H1 (cell line): Measurements from ENCODE around the gene IPO9.

ENCODE experiments used
- CBX8 ChIP-seq: fragments of 300-800, 300-1000 bp; sonication (generic); IDR thresholded peaks from 2 replicates; pipeline ENCODE4 v1.7.1; 2016; ENCODE audit warnings: low read depth, low read length, borderline replicate concordance
- CTCF ChIP-seq, 3 experiments: IDR thresholded peaks; 1 replicate in 2 of 3; 2 replicates in 1 of 3; pipeline versions ENCODE4 v1.5.1 to v1.6.1; 2011; ENCODE audit warnings: low read length in 3 of 3, mild to moderate bottlenecking in 3 of 3, inconsistent platforms in 2 of 3, low read depth in 1 of 3, moderate library complexity in 1 of 3; ENCODE audit not compliant: insufficient read depth in 1 of 3; ENCODE audit errors: control extremely low read depth in 1 of 3
- EGR1 ChIP-seq: IDR thresholded peaks from 2 replicates; pipeline ENCODE4 v1.6.1; 2011; ENCODE audit warnings: low read depth, low read length, borderline replicate concordance
- EZH2 ChIP-seq: fragments of 200-600 bp; sonication (generic); IDR thresholded peaks from 2 replicates; pipeline ENCODE4 v1.7.1; 2012; ENCODE audit warnings: low read depth, mild to moderate bottlenecking, moderate library complexity, low read length, inconsistent platforms; ENCODE audit not compliant: severe bottlenecking
- GTF2F1 ChIP-seq: IDR thresholded peaks from 2 replicates; pipeline ENCODE4 v1.6.1; 2012; ENCODE audit warnings: low read depth, low read length, improper control_type of control experiment, borderline replicate concordance
- POLR2A ChIP-seq, 2 experiments: IDR thresholded peaks; 1 replicate in 1 of 2; 2 replicates in 1 of 2; pipeline ENCODE4 v1.6.1; 2011; ENCODE audit warnings: low read depth in 2 of 2, low read length in 2 of 2, mild to moderate bottlenecking in 2 of 2; ENCODE audit errors: control extremely low read depth in 1 of 2
- POLR2AphosphoS5 ChIP-seq: IDR thresholded peaks from 2 replicates; pipeline ENCODE4 v1.6.1; 2011; ENCODE audit warnings: low read depth, low read length

DNA sequence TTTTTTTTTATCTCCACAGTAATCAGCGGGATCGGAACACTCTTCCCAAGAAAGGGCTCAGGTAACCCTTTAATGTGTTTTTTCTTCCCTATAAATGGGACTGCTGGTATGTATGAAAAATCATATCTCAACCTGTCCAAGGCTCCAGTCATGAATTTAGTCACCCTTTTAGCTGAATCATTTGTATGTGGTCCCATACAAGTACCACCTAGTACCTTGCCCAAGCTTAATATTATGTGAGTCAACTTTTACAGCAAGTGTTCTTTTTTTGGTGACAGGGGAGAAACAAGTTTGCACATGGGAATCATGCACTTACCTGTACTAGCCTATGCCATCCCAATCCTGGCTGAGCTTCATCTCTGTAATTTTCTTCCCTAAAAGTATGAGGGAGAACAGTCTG, 43.7 kb upstream of the IPO9 start:
- TF ChIP-seq CTCF (IDR thresholded peaks at IDR 0.05; ENCODE audit: control extremely low read depth in 1 of 3, insufficient read depth in 1 of 3, low read depth in 1 of 3, low read length in 3 of 3) (no peak), EZH2 (no peak), POLR2A (IDR thresholded peaks at IDR 0.05; ENCODE audit: control extremely low read depth in 1 of 2, low read depth in 2 of 2, low read length in 2 of 2) (no peak), CBX8 (no peak), GTF2F1 (no peak), POLR2AphosphoS5 (no peak), EGR1 (no peak)
